ENCODE data around the gene SPRTN.

SPRTN gene

GRCh38 chr1:231324660-231325059 is 13.4 kb upstream of the SPRTN start:
- TF ChIP-seq ZFX (IDR thresholded peaks at IDR 0.05; ENCODE audit: borderline replicate concordance) (no peak), CTCF (IDR thresholded peaks at IDR 0.05) (no peak)
- H3K27ac ChIP-seq: no peak overlapping the region

- no peak for TF ChIP-seq CTCF (IDR thresholded peaks at IDR 0.05)
- no peak for TF ChIP-seq ZFX (IDR thresholded peaks at IDR 0.05; ENCODE audit: borderline replicate concordance)
- H3K27ac ChIP-seq: no peak overlapping the region
These were observed 11.8 kb upstream of the SPRTN start for GRCh38 chr1:231326248-231326647.

- TF ChIP-seq ZFX (IDR thresholded peaks at IDR 0.05; ENCODE audit: borderline replicate concordance) (no peak), CTCF (IDR thresholded peaks at IDR 0.05) (no peak)
- H3K27ac ChIP-seq: no peak overlapping the region
These were observed 10.5 kb upstream of the SPRTN start for GRCh38 chr1:231327617-231328016.

- H3K27ac ChIP-seq: no peak overlapping the region
- TF ChIP-seq ZFX (IDR thresholded peaks at IDR 0.05; ENCODE audit: borderline replicate concordance) (no peak), CTCF (IDR thresholded peaks at IDR 0.05) (no peak)
These were observed 8.6 kb upstream of the SPRTN start for GRCh38 chr1:231329483-231329882.

GRCh38 chr1:231332761-231333160 is 5.3 kb upstream of the SPRTN start:
- no peak for TF ChIP-seq CTCF (IDR thresholded peaks at IDR 0.05)
- no peak for TF ChIP-seq ZFX (IDR thresholded peaks at IDR 0.05; ENCODE audit: borderline replicate concordance)
- H3K27ac ChIP-seq: no peak overlapping the region

GRCh38 chr1:231334079-231334666 is 3.9 kb upstream of the SPRTN start:
- no peak for TF ChIP-seq CTCF (IDR thresholded peaks at IDR 0.05)
- no peak for TF ChIP-seq ZFX (IDR thresholded peaks at IDR 0.05; ENCODE audit: borderline replicate concordance)
- no peak overlapping the region for H3K27ac ChIP-seq

- no peak for TF ChIP-seq ZFX (IDR thresholded peaks at IDR 0.05; ENCODE audit: borderline replicate concordance)
- TF ChIP-seq CTCF (IDR thresholded peaks at IDR 0.05): no peak
- H3K27ac ChIP-seq: no peak overlapping the region
These were observed 3.1 kb upstream of the SPRTN start for GRCh38 chr1:231334952-231335351.
